LoVo (cell line): ENCODE data around the gene PTGES.

Source experiments
- DNase-seq: peaks from one replicate; pipeline ENCODE4 v3.0.0-alpha.2; 2016; ENCODE audit warnings: low spot score

The PTGES gene

GRCh38 chr9:129717991-129718390 is 34.9 kb downstream of the PTGES start:
- DNase-seq: no peak

GRCh38 chr9:129716091-129716490 is 36.8 kb downstream of the PTGES start:
- DNase-seq: no peak

GRCh38 chr9:129714511-129715061 is 38.3 kb downstream of the PTGES start:
- DNase-seq: no peak

- DNase-seq: no peak
These were observed 39.5 kb downstream of the PTGES start for GRCh38 chr9:129713402-129713679.

- no peak for DNase-seq
These were observed 40.0 kb downstream of the PTGES start for GRCh38 chr9:129712634-129713401.

- no peak for DNase-seq
These were observed 42.7 kb downstream of the PTGES start for GRCh38 chr9:129710169-129710453.

GRCh38 chr9:129709438-129710168 is 43.2 kb downstream of the PTGES start:
- no peak for DNase-seq

GRCh38 chr9:129708793-129709192 is 44.0 kb downstream of the PTGES start:
- DNase-seq: no peak

- no peak for DNase-seq
These were observed 48.0 kb downstream of the PTGES start for GRCh38 chr9:129704807-129705206.

GRCh38 chr9:129703667-129704355 is 49.0 kb downstream of the PTGES start:
- DNase-seq: no peak

GRCh38 chr9:129702589-129703520 is 50.0 kb downstream of the PTGES start:
- peak; percentile 91 for DNase-seq

GRCh38 chr9:129701549-129701948 is 51.3 kb downstream of the PTGES start:
- DNase-seq: no peak

GRCh38 chr9:129701054-129701453 is 51.8 kb downstream of the PTGES start:
- no peak for DNase-seq

GRCh38 chr9:129698254-129698757 is 54.5 kb downstream of the PTGES start:
- DNase-seq: no peak

GRCh38 chr9:129697656-129698253 is 55.1 kb downstream of the PTGES start:
- no peak for DNase-seq

GRCh38 chr9:129696944-129697655 is 55.7 kb downstream of the PTGES start:
- peak; percentile 9 for DNase-seq

- no peak for DNase-seq
These were observed 57.0 kb downstream of the PTGES start for GRCh38 chr9:129695870-129696269.

- DNase-seq: peak; percentile 28
These were observed 58.6 kb downstream of the PTGES start for GRCh38 chr9:129694243-129694646.

GRCh38 chr9:129693741-129694140 is 59.1 kb downstream of the PTGES start:
- no peak for DNase-seq

- no peak for DNase-seq
These were observed 60.3 kb downstream of the PTGES start for GRCh38 chr9:129692534-129692933.
